ENCODE data around the gene MGST3. TPM values are rescaled to one million over a fixed set of nuclear protein-coding genes. Genes with fewer than 3 reads are reported as not detected.

Gene MGST3
- total RNA-seq, 1 donor from 2014 or later = 128 TPM

- no peak for DNase-seq (ENCODE audit: low spot score, unreplicated experiment)
- H3K36me3 Mint-ChIP-seq (ENCODE audit: insufficient read depth) = peaks cover 11% of the 10 kb centered on the region
- H3K4me1 Mint-ChIP-seq (ENCODE audit: low read depth) = no peaks in the 10 kb centered on the region
- no peak overlapping the region for H3K27ac Mint-ChIP-seq
- no peaks in the 10 kb centered on the region for H3K9me3 Mint-ChIP-seq (ENCODE audit: low read depth)
- TF ChIP-seq CTCF (IDR thresholded peaks at IDR 0.05; ENCODE audit: unreplicated experiment) = no peak
- H3K4me3 Mint-ChIP-seq (ENCODE audit: low read depth) = no peak overlapping the region
- H3K27me3 Mint-ChIP-seq = no peaks in the 10 kb centered on the region
Measured at GRCh38 chr1:165661703-165662102, 30.7 kb downstream of the MGST3 start.

- no peaks in the 10 kb centered on the region for H3K4me1 Mint-ChIP-seq (ENCODE audit: low read depth)
- DNase-seq (ENCODE audit: low spot score, unreplicated experiment) = no peak
- H3K9me3 Mint-ChIP-seq (ENCODE audit: low read depth) = no peaks in the 10 kb centered on the region
- H3K27me3 Mint-ChIP-seq = no peaks in the 10 kb centered on the region
- H3K4me3 Mint-ChIP-seq (ENCODE audit: low read depth) = no peak overlapping the region
- TF ChIP-seq CTCF (IDR thresholded peaks at IDR 0.05; ENCODE audit: unreplicated experiment) = no peak
- peaks cover 11% of the 10 kb centered on the region for H3K36me3 Mint-ChIP-seq (ENCODE audit: insufficient read depth)
- no peak overlapping the region for H3K27ac Mint-ChIP-seq
Measured at GRCh38 chr1:165662186-165662585, 31.2 kb downstream of the MGST3 start.

GRCh38 chr1:165666152-165666825 lies 35.3 kb downstream of the MGST3 start:
- no peak for TF ChIP-seq CTCF (IDR thresholded peaks at IDR 0.05; ENCODE audit: unreplicated experiment)
- Mint-ChIP-seq H3K36me3 (ENCODE audit: insufficient read depth) (peaks cover 18% of the 10 kb centered on the region), H3K4me1 (ENCODE audit: low read depth) (no peaks in the 10 kb centered on the region), H3K27ac (no peak overlapping the region), H3K9me3 (ENCODE audit: low read depth) (no peaks in the 10 kb centered on the region), H3K4me3 (ENCODE audit: low read depth) (no peak overlapping the region), H3K27me3 (no peaks in the 10 kb centered on the region)
- DNase-seq (ENCODE audit: low spot score, unreplicated experiment) = no peak

- no peak overlapping the region for H3K4me3 Mint-ChIP-seq (ENCODE audit: low read depth)
- H3K9me3 Mint-ChIP-seq (ENCODE audit: low read depth) = no peaks in the 10 kb centered on the region
- H3K27ac Mint-ChIP-seq = no peak overlapping the region
- H3K36me3 Mint-ChIP-seq (ENCODE audit: insufficient read depth) = peaks cover 21% of the 10 kb centered on the region
- no peaks in the 10 kb centered on the region for H3K4me1 Mint-ChIP-seq (ENCODE audit: low read depth)
- TF ChIP-seq CTCF (IDR thresholded peaks at IDR 0.05; ENCODE audit: unreplicated experiment) = no peak
- H3K27me3 Mint-ChIP-seq = no peaks in the 10 kb centered on the region
- no peak for DNase-seq (ENCODE audit: low spot score, unreplicated experiment)
Measured at GRCh38 chr1:165668184-165668583, 37.1 kb downstream of the MGST3 start.

GRCh38 chr1:165671526-165671925 lies 40.5 kb downstream of the MGST3 start:
- no peaks in the 10 kb centered on the region for H3K27me3 Mint-ChIP-seq
- peaks cover 33% of the 10 kb centered on the region for H3K36me3 Mint-ChIP-seq (ENCODE audit: insufficient read depth)
- no peaks in the 10 kb centered on the region for H3K4me1 Mint-ChIP-seq (ENCODE audit: low read depth)
- H3K27ac Mint-ChIP-seq = no peak overlapping the region
- H3K4me3 Mint-ChIP-seq (ENCODE audit: low read depth) = no peak overlapping the region
- TF ChIP-seq CTCF (IDR thresholded peaks at IDR 0.05; ENCODE audit: unreplicated experiment) = no peak
- H3K9me3 Mint-ChIP-seq (ENCODE audit: low read depth) = peaks cover 6% of the 10 kb centered on the region
- no peak for DNase-seq (ENCODE audit: low spot score, unreplicated experiment)

All from progenitor cell of endocrine pancreas (in vitro differentiated cells).